IPS DF 6.9 (cell line): ENCODE measurements around the gene PDGFB.

Experiments used
- DNase-seq: peaks from one replicate; pipeline ENCODE4 v3.0.0-alpha.2; 2013; ENCODE audit warnings: low read depth, low spot score
- H3K27ac ChIP-seq: one replicate; pipeline ENCODE4 v1.5.1; 2013; ENCODE audit warnings: low read length, control low read depth
- H3K27me3 ChIP-seq: 2 replicates; pipeline ENCODE4 v1.6.1; 2013; ENCODE audit warnings: mild to moderate bottlenecking, low read length; ENCODE audit not compliant: control insufficient read depth, insufficient read depth
- H3K36me3 ChIP-seq: 2 replicates; pipeline ENCODE4 v1.6.1; 2013; ENCODE audit warnings: low read length; ENCODE audit not compliant: control insufficient read depth, insufficient read depth
- H3K4me1 ChIP-seq: 2 replicates; pipeline ENCODE4 v1.6.1; 2013; ENCODE audit warnings: low read length; ENCODE audit not compliant: control insufficient read depth, insufficient read depth
- H3K4me3 ChIP-seq: 2 replicates; pipeline ENCODE4 v1.5.1; 2013; ENCODE audit warnings: mild to moderate bottlenecking, low read length
- H3K9me3 ChIP-seq: 2 replicates; pipeline ENCODE4 v1.6.1; 2013; ENCODE audit warnings: low read length, inconsistent platforms; ENCODE audit not compliant: control insufficient read depth, insufficient read depth
- WGBS: extraction: QIAGEN DNeasy Blood & Tissue Kit; methylation state at CpG from one replicate; pipeline ENCODE4 v1.1.7; 2013; ENCODE audit warnings: mixed read lengths, missing lambda C conversion rate; ENCODE audit not compliant: insufficient read length, insufficient coverage; 5-methylcytosine and 5-hydroxymethylcytosine counted together

The PDGFB gene

DNA sequence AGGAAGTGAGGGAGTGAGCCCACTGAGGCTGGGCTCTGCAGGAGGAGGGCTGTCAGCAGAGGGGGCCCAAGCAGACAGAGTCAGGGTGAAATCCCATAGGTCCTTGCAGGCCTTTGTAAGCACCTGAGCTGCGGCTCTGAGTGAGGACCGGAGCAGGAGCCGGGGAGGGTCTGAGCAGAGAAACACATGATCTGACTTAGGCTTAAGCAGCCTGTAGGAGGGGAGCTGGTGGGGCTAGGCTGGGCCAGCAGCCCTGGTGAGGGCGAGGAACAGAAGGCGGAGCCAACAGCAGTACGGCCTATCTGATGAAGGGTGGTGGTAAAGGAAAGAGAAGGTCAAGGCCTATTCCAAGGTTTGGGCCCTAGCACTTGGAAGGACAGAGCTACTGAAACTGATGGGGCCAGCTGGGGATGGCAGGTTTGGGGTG lies 65.4 kb downstream of the PDGFB start:
- no CpG with 5 or more reads among the region's 6 CpGs for WGBS
- no peak overlapping the region for H3K27ac ChIP-seq
- no peaks in the 10 kb centered on the region for H3K27me3 ChIP-seq
- no peak overlapping the region for H3K4me3 ChIP-seq
- H3K9me3 ChIP-seq: no peaks in the 10 kb centered on the region
- no peaks in the 10 kb centered on the region for H3K36me3 ChIP-seq
- peaks cover 18% of the 10 kb centered on the region for H3K4me1 ChIP-seq
- DNase-seq: no peak

DNA sequence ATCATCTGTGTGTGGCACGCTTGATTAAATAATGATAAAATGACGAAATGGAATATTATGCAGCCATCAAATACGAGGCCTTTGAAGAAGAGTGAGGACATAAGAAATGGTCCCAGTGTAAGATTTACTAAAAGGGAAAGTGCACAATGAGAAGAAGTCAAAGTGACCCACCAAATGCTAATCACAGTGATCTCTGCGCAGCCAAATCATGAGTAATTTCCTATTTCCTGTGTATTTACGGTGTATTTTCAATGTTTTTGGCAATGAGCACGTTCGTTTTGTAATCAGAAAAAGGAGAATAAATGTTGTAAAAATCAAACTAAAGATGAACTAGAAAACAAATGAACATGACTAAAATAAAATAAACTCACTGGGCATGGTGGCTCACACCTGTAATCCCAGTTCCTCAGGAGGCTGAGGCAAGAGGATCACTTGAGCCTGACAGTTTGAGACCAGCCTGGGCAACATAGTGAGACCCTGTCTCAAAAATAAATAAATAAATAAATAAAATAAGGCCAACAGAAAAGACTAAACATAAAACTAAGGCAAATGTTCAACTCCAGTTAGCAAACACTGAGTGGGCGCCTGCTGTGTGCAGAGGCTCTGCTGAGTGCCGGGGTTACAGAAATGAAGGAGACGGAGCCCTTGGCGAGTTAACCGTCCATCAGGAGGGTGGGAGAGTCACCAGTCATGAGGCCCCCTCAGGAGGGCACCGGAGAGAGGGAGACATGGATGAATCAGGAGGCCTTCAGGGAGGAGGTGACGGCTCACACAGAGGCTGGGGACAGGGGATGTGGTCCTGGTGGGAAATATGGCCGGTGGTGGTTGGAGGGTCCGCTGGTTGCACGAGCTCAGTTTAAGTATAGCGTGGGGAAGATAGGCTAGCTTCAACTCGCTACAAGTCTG lies 66.3 kb downstream of the PDGFB start:
- Histone ChIP-seq H3K27me3 (no peaks in the 10 kb centered on the region), H3K9me3 (no peaks in the 10 kb centered on the region), H3K4me3 (no peak overlapping the region), H3K4me1 (peaks cover 22% of the 10 kb centered on the region), H3K36me3 (no peaks in the 10 kb centered on the region), H3K27ac (no peak overlapping the region)
- no peak for DNase-seq
- no CpG with 5 or more reads among the region's 19 CpGs for WGBS

DNA sequence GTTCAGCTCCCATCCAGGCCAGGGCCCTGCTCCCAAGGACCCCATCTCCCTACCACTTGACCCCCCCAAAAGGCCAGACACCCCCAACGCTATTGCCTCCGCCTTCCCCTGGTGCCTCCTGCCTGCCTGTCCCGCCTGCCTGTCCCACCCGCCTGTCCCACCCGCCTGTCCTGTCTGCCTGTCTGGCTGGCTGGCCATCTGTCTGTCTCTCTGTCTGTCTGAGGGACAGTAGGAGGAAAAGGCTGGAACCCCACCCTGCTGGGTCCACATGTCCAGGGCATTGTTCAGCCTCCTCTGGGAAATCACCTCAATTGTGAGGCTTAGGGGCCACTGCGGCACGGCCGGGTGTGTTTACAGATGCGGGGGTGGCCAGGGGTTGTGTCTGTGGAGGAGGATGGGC lies 67.0 kb downstream of the PDGFB start:
- no peak for DNase-seq
- peaks cover 25% of the 10 kb centered on the region for H3K4me1 ChIP-seq
- no CpG with 5 or more reads among the region's 9 CpGs for WGBS
- H3K36me3 ChIP-seq: no peaks in the 10 kb centered on the region
- H3K9me3 ChIP-seq: no peaks in the 10 kb centered on the region
- H3K4me3 ChIP-seq: no peak overlapping the region
- H3K27ac ChIP-seq: no peak overlapping the region
- H3K27me3 ChIP-seq: no peaks in the 10 kb centered on the region

DNA sequence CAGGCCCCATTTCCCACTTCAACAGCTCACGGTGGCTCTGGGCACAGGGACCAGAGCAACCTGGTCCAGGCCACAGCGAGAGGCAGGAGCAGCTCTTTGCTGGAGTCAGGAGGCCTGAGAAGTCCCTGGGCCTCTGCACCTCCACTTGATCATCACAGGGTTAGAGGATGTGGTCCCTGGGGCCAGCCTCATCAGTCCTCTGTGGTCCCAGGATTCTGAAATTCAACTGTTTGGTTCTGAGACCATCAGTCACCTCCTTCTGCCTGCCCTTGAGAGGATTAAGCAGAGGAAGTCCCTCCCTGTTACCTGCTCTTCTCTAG lies 67.4 kb downstream of the PDGFB start:
- Histone ChIP-seq H3K4me3 (no peak overlapping the region), H3K4me1 (peaks cover 25% of the 10 kb centered on the region), H3K36me3 (no peaks in the 10 kb centered on the region), H3K27me3 (no peaks in the 10 kb centered on the region), H3K9me3 (no peaks in the 10 kb centered on the region), H3K27ac (no peak overlapping the region)
- no CpG with 5 or more reads among the region's 2 CpGs for WGBS
- no peak for DNase-seq

DNA sequence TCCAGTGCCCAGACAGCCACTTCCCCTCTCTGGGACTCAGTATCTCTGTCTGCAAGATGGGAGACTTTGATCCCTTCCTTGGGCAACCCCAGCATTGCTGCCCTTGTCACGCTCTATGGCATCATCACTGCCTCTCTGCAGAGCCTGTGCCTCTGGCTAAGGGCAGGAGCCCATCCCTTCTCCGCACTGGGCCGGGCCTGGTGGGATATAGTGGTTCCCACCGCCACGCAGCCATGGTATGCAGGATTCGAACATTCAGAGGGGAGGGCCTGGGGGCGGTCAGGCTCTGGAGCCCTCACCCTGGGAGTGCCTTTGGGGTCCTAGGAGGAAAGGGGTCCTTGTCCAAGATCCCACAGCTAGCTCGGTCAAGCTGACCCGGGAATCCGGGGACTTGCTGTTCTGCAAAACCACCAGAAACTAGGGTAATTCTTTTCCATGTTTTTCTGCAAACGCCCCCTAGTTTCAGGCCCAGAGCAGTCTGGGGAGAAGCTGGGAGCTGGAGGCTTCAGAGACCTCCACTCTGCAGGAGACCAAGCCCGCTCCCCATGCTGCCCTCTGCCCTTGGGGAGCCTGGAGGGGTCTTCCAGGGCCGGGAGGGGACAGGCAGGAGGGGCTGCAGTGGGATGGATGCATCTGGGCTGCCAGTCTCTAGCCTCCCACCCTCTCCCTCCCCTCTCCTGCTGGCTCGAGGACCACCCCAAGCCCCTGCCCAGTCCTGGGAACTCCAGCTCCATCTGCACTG lies 67.9 kb downstream of the PDGFB start:
- no CpG with 5 or more reads among the region's 14 CpGs for WGBS
- peaks cover 25% of the 10 kb centered on the region for H3K4me1 ChIP-seq

DNA sequence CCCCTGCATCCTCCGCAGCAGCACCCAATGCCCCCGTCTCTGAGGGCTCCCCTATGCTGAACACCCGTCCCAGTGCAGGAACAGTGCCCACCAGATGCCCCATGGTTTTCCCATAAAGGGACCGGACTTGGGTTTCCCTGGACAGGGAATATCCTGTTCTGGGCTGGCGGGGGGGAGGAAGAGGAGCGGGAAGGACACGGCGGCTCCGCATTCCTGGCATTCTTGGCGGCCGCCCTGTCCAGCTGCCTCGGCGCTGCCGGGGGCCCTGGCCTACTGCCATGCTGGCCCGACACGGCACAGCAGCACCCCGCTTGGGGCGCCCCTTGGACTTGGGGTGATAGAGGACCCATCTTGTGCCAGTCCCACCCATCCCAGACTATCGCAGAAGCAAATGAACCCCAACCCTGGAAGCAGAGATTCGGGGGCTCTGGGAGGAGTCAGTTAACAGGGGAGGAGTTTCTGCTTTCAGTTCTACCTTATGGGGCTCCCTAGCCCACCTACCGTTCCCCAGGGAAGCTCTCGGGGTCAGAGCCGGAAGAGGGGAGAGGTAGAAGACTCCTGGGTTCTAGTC lies 68.6 kb downstream of the PDGFB start:
- no peak for DNase-seq
- peaks cover 25% of the 10 kb centered on the region for H3K4me1 ChIP-seq
- H3K27ac ChIP-seq: no peak overlapping the region
- WGBS: no CpG with 5 or more reads among the region's 23 CpGs
- no peak overlapping the region for H3K4me3 ChIP-seq
- H3K27me3 ChIP-seq: no peaks in the 10 kb centered on the region
- no peaks in the 10 kb centered on the region for H3K36me3 ChIP-seq
- H3K9me3 ChIP-seq: no peaks in the 10 kb centered on the region

More for the DNA sequence above, 67.9 kb downstream of the PDGFB start:
- Histone ChIP-seq H3K27ac (no peak overlapping the region), H3K27me3 (no peaks in the 10 kb centered on the region), H3K4me3 (no peak overlapping the region), H3K36me3 (no peaks in the 10 kb centered on the region), H3K9me3 (no peaks in the 10 kb centered on the region)
- DNase-seq: no peak

DNA sequence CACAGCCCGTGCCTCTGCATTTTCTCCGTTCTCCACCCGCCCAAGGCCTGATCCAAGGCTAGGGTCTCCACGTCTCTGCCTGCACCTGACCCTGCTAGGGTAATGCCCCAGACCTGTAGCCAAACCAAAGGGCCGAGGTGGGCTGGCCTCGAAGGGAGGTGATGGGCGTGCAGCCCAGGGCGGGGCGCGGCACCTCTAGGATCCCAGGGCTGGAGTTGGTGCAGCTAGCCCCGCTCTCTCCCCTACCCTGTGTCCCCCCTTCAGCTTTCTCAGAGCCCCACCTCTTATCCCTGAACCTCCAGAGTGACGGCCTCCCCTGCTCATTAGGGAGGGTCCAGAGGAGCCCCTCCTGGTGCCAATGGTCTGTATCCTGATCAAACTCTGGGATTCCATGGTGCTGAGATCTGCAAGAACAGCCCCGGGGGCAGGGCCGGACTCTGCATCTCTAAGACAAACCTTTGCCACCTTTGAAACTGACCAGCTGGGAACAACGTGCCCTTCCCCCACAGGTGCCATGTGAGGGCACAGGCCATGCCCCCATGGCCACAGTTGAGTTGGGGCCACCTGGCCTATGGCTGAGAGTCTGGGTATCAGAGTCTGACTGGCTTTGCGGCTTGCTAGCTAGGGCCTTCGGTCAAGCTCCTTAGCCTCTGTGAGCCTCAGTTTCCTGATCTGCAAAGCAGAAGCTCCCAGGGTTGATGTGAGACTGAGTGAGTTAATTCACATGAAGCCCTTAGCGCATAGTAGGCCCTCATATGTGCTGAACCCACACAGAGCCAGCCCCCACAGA lies 69.2 kb downstream of the PDGFB start:
- no CpG with 5 or more reads among the region's 18 CpGs for WGBS
- no peak overlapping the region for H3K27ac ChIP-seq

DNA sequence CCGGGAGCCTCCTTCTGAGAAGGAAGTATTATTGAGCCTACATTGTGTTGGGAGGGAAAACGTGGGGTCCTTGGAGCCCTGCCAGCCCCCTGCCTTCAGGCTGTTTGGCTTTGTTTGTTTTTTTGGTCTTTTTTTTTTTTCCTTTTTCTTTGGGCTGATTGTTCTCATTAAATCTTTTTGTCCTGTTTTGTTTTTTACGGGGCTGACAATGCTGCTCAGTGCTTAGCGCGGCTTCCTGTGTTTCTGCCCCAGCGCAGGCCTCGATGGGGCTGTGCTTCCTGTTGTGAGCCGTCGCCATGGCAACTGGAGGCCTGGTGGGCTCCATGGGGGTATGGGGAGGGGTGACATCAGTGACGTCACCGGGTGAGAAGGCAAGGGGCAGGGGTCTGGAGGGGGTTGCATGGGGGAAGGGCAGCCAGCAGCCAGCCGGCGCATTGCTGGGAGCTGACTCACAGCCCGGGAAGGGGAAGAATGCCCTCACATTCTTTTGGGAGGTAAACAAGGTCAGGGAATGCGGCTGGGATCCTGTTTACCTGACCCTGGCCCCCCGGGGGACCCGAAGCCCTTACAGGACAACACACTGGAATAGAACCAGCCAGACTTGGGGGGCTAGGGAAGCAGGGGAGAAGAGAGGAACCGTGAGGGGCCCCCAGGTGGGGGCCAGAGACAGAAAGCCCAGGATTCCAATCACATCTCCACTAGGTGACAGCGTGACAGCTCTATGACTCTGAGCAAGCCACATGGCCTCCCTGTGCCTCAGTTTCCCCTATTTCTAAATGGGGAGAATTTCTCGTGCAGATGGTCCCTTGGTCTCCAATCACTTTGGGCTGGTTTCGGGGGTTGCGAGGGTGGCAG lies 70.1 kb downstream of the PDGFB start:
- DNase-seq: peak; percentile 99
- Histone ChIP-seq H3K27ac (no peak overlapping the region), H3K4me1 (peaks cover 28% of the 10 kb centered on the region), H3K27me3 (no peaks in the 10 kb centered on the region), H3K36me3 (no peaks in the 10 kb centered on the region), H3K9me3 (no peaks in the 10 kb centered on the region), H3K4me3 (no peak overlapping the region)
- WGBS: no CpG with 5 or more reads among the region's 22 CpGs

More for the DNA sequence above, 69.2 kb downstream of the PDGFB start:
- H3K27me3 ChIP-seq: no peaks in the 10 kb centered on the region
- peaks cover 25% of the 10 kb centered on the region for H3K4me1 ChIP-seq
- H3K4me3 ChIP-seq: no peak overlapping the region
- H3K36me3 ChIP-seq: no peaks in the 10 kb centered on the region
- no peaks in the 10 kb centered on the region for H3K9me3 ChIP-seq
- DNase-seq: no peak

DNA sequence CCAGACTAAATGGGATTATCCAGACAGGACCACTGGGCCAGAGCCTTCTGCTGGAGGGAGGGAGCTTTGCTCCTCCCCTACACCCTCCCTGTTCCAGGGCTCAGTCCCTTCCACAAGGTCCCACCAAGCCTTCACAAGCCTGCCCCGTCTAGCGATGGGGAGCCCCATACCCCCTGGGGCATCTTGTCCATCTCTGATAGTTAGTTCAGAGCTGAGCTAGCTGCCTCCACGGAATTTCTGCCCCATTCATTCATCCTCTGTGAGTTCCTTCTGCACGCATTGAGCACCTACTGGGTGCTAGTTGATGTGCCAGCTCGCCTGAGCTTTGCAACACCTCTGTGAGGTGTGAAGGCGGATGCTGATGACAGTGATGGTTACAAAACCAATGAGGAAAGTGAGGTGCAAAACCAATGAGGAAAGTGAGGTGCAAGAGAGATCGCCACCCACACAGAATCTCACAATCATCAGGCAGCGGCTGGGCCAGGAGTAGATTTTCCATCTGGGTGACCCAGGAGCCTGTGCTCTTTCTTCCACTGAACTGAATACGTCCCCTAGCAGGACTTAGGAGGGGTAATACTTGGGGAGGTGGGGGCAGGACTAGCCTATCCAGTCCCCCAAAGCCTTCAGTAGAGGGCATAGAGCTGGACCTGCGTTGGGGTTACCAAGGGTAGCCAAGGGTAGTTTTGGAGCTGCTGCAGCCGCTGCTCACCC lies 70.8 kb downstream of the PDGFB start:
- Histone ChIP-seq H3K9me3 (no peaks in the 10 kb centered on the region), H3K4me1 (peaks cover 27% of the 10 kb centered on the region), H3K27me3 (no peaks in the 10 kb centered on the region), H3K4me3 (no peak overlapping the region), H3K27ac (no peak overlapping the region), H3K36me3 (no peaks in the 10 kb centered on the region)
- no peak for DNase-seq
- WGBS: no CpG with 5 or more reads among the region's 11 CpGs
